ENCODE measurements around the gene FBXW9. TPM values are rescaled to one million over a fixed set of nuclear protein-coding genes. Genes with fewer than 3 reads are reported as not detected.
"Not testable (repeated sequence)": the region's sequence is repeated elsewhere in the genome, so short reads cannot be mapped to it uniquely, and the experiment has no call there.

The FBXW9 gene
- total RNA-seq, 1 donor from 2014 or later = not detected

GRCh38 chr19:12681074-12681987, 15.1 kb downstream of the FBXW9 start, which contains the start of gene DHPS:
Gene DHPS (minus strand): TSS chr19:12681880. CDS start chr19:12681766, 114 bp downstream.
- peak; percentile 98 for DNase-seq (ENCODE audit: low spot score)

DNA sequence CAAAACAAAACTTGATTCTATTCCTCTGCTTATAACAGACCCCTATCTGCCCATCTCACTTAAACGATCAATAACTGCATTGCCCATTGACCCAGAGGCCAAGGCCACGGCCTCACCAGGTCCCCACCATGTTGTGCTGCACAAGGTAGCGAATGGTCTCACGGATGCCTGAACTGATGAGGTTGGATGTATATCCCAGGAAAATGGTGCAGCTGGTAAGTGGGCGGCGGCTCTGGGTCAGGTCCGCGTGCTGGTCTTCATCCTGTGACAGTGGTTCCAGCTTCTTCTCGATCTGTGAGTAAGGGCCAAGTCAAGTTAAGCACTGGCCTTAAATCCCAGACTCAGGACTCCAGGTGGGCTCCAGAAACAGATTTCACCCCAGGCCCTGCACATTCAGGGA, 16.4 kb downstream of the FBXW9 start:
- DNase-seq (ENCODE audit: low spot score) = no peak

DNA sequence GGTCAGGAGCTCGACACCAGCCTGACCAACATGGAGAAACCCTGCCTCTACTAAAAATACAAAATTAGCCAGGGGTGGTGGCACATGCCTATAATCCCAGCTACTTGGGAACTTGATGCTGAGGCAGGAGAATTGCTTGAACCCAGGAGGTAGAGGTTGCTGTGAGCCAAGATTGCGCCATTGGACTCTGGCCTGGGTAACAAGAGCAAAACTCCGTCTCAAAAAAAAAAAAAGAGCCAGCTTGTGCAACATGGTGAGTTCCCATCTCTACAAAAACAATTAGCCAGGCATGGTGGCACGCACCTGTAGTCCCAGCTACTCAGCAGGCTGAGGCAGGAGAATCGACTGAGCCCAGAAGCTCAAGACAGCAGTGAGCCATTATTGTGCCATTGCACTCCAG, 18.4 kb downstream of the FBXW9 start:
- DNase-seq (ENCODE audit: low spot score) = not testable (repeated sequence)

- DNase-seq (ENCODE audit: low spot score) = no peak
Measured at GRCh38 chr19:12676928-12677327, 19.5 kb downstream of the FBXW9 start.

- peak; percentile 78 for DNase-seq (ENCODE audit: low spot score)
Measured at GRCh38 chr19:12676384-12676792, 20.0 kb downstream of the FBXW9 start.

DNA sequence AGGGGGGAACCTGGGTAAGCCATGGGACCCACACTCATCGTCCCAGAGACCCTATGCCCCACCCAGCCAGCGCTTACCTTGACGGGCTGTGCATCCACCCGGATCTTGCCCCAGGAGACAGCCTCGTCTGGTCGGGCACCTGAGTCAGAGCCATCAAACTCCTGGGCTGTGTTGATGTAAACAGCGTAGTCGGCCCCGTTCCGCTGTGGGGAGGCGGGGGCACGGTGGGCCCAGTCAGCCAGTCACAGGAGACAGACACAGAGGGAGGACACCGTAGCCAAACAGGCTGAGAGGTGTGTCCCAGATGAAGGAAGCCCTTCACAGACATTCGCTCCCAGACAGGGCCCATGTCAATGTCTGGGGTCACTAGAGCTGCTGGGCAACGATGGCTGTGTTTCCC, 20.5 kb downstream of the FBXW9 start:
- DNase-seq (ENCODE audit: low spot score) = no peak

GRCh38 chr19:12675399-12675798, 21.0 kb downstream of the FBXW9 start:
- no peak for DNase-seq (ENCODE audit: low spot score)

DNA sequence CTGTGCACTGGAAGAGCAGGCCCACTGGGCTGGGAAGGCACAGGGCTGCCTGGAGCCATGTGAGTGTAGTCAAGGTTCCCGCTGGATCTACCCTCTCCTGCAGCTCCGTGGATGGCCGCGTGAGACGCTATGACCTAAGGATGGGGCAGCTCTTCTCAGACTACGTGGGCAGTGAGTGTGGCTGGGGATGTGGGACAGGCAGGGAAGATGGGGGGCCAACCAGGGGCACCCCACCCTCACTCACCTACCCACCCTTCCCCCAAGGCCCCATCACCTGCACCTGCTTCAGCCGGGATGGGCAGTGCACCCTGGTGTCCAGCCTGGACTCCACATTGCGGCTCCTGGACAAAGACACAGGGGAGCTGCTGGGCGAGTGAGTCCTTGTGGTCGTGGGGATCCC, 23.7 kb downstream of the FBXW9 start:
- DNase-seq (ENCODE audit: low spot score) = no peak

DNA sequence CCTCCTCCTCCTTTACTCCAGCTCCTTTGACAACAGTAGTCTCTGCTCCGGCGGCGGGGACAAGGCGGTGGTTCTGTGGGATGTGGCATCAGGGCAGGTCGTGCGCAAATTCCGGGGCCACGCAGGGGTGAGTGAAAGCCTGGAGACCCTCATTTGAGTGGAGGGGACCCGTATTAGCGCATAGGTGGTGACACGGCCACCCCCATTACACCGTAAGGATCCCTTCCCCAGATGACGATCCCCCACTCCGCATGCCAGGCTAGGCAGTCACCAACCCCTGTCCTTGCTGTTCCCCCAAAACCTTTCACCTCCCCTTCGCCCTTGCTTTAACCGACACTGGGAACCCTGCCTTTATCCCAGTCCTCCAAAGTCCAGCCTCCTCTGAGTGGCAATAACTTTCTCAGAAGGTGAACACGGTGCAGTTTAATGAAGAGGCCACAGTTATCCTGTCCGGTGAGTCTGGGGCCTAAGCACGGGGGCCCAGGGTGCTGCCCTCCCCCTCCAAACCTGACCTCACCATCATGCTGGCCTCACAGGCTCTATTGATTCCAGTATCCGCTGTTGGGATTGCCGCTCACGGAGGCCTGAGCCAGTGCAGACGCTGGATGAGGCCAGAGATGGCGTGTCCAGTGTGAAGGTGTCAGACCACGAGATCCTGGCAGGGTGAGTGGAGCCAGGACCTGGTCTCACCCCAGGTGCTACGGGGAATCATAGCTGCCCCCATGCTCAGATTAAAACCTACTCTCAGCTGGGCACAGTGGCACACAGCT, 26.1 kb downstream of the FBXW9 start:
- DNase-seq (ENCODE audit: low spot score) = no peak

GRCh38 chr19:12669270-12670158, 26.9 kb downstream of the FBXW9 start:
- DNase-seq (ENCODE audit: low spot score) = peak; percentile 89

GRCh38 chr19:12668932-12669269, 27.5 kb downstream of the FBXW9 start:
- peak; percentile 69 for DNase-seq (ENCODE audit: low spot score)

DNA sequence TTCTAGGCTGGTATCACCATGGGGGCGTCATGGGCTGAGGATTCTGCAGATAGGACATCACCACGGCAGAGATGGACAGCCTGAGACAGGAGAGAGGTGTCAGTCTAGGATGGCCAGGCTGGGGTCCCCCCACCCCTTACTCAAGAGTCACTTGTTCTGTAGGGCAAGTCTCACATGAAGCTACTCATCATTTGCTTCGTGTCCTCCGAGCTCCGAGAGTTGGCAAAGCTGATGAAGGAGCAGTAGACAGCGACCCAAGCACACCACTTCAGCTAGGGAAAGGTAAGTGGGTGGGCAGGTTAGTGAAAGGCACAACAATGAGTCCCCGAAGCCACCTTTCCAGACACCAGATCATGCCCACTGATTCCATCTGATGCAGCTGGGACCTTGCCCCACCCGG, 28.1 kb downstream of the FBXW9 start:
- no peak for DNase-seq (ENCODE audit: low spot score)

- no peak for DNase-seq (ENCODE audit: low spot score)
Measured at GRCh38 chr19:12667731-12668302, 28.6 kb downstream of the FBXW9 start.

DNA sequence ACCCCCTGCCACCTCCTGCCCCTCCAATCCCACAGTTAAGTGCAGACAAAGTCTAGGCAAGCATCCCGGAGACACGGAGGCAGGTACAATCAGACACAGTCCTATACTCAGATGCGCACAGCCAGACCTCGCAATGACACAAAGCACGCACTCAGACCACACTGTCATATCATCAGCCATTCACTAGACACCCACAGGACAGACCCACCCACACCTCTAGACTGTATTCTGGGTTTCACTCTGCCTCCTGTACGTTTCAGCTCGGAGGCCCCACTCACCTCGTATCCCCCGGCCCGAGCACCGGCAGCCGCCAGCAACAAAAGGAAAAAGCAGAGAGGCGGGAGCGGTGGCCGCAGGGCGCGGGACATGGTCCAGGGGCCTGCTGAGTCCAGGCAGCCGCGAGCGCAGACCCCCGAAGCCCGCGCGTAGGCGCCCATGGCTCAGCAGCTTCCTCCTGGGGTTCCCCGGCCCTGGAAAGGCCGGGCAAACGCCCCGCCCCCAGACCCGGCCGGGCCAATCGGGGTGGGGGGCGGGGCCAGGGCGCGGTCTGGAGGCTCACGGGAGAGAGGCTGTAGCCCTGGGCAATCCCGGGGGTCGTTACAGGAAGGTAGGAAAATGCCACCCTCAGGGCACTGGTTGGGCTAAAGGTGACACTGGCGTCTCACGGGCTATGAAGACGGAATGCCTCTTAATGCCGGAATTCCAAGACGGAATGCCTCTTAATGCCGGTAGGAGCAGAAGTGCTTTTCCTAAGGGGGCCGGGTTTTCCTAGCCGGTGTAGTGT, 30.0 kb downstream of the FBXW9 start, which contains the start of the genes MAN2B1 and WDR83:
Gene MAN2B1, minus strand, starts transcription at position 478 of the 784 bp plus-strand sequence. Its CDS starts 41 bp downstream, at position 437.
Gene WDR83, plus strand, starts transcription at position 543 of the 784 bp plus-strand sequence. CDS start 2,984 bp downstream, outside the sequence.
- peak; percentile 82 for DNase-seq (ENCODE audit: low spot score)

DNA sequence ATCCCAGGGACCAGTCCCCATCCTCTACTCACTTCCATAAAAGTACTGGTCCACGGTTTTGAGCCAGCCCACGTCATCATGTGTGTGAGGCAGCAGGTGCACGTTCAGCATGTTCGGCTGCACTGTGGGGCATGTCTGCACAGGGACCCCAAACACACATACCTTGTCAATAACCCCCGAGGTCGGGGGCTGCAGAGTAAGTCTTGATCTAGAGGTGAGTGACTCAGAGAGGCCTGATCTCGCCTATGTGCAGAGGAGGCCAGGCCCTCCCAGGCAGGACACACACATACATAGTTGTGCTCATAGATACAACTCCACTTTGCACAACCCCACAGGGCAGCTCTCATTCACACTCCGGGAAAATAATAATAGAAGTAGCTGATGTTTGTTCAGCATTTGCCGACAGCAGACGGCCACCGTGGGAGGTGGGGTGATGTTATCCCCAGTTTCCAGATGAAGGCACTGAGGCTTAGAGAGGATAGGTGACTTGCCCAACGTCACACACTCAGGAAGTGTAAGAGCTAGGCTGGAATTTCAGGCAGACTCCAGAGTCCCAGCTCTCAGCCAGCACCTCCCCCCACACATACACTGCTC, 30.7 kb downstream of the FBXW9 start:
- no peak for DNase-seq (ENCODE audit: low spot score)

DNA sequence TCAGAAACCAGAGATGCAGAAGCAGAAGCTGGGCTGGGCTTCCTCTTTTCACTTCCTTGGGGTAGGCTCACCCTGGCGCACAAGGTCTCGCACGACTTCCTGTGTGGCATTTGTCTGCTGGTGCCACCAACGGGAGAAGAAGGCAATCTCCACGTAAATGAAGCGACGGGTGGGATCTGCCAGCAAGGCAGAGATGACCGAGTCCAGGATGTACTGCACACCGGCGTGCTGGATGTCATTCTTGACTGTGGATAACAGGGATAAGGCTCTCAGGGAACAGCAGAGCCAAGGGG, 31.2 kb downstream of the FBXW9 start:
- peak; percentile 44 for DNase-seq (ENCODE audit: low spot score)

- no peak for DNase-seq (ENCODE audit: low spot score)
Measured at GRCh38 chr19:12664406-12665280, 31.8 kb downstream of the FBXW9 start.

DNA sequence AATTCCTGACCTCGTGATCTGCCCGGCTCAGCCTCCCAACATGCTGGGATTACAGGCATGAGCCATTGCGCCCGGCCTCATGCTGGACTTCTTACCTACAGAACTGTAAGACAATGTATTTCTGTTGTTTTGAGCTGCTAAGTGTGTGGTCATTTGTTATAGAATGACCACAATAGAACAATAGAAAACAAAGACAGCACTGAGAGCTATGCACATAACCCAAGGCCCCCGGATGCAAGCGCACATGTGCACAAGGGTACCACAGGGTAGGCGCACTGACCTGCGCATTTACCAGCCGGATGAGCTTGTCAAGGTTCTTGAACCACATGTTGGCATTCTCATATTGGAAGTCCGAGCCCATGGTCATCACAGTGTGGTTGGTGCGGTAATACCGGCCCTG, 35.5 kb downstream of the FBXW9 start:
- DNase-seq (ENCODE audit: low spot score) = no peak

GRCh38 chr19:12657966-12658365, 38.5 kb downstream of the FBXW9 start:
- DNase-seq (ENCODE audit: low spot score) = no peak

All from umbilical cord (tissue), 2 donors.